Mammary epithelial cell (primary cell): ENCODE data around the gene INPP4A.

Experiments
- EZH2 ChIP-seq: IDR thresholded peaks from 2 replicates; pipeline ENCODE4 v1.6.1; 2012; ENCODE audit warnings: low read length, inconsistent platforms, borderline replicate concordance
- TF ChIP-seq, protein P1 (sequence below), 2 donors: IDR thresholded peaks in 1 of 2; conservative IDR thresholded peaks in 1 of 2; 2 replicates each; pipeline ENCODE4 v1.5.1; 2011 to 2012; ENCODE audit warnings: inconsistent platforms in 2 of 2, low read length in 2 of 2, mild to moderate bottlenecking in 2 of 2, control low read depth in 1 of 2, low read depth in 1 of 2; ENCODE audit not compliant: insufficient read depth in 1 of 2; ENCODE audit errors: extremely low read depth in 1 of 2

- TF ChIP-seq, protein P1, sequence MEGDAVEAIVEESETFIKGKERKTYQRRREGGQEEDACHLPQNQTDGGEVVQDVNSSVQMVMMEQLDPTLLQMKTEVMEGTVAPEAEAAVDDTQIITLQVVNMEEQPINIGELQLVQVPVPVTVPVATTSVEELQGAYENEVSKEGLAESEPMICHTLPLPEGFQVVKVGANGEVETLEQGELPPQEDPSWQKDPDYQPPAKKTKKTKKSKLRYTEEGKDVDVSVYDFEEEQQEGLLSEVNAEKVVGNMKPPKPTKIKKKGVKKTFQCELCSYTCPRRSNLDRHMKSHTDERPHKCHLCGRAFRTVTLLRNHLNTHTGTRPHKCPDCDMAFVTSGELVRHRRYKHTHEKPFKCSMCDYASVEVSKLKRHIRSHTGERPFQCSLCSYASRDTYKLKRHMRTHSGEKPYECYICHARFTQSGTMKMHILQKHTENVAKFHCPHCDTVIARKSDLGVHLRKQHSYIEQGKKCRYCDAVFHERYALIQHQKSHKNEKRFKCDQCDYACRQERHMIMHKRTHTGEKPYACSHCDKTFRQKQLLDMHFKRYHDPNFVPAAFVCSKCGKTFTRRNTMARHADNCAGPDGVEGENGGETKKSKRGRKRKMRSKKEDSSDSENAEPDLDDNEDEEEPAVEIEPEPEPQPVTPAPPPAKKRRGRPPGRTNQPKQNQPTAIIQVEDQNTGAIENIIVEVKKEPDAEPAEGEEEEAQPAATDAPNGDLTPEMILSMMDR (conservative IDR thresholded peaks at IDR 0.05 in 1 of 2, IDR thresholded peaks at IDR 0.05 in 1 of 2; ENCODE audit: extremely low read depth in 1 of 2, insufficient read depth in 1 of 2, low read depth in 1 of 2, low read length in 2 of 2) = no peak
- TF ChIP-seq EZH2 = no peak
Observed at GRCh38 chr2:98561018-98561417, 116.4 kb downstream of the INPP4A start.
